ENCODE measurements around the gene MYLK4.

MYLK4 gene

GRCh38 chr6:2750832-2751231 is at the start of gene MYLK4:
MYLK4 (minus strand) TSS chr6:2750922; CDS start chr6:2749294, 1,628 bp downstream.
- no peak for DNase-seq

- DNase-seq: no peak
Observed at GRCh38 chr6:2799936-2800527, 49.3 kb upstream of the MYLK4 start.

GRCh38 chr6:2798586-2799134 is 47.9 kb upstream of the MYLK4 start:
- DNase-seq: no peak

GRCh38 chr6:2797564-2798031 is 46.9 kb upstream of the MYLK4 start:
- no peak for DNase-seq

GRCh38 chr6:2796861-2797260 is 46.1 kb upstream of the MYLK4 start:
- no peak for DNase-seq

GRCh38 chr6:2795956-2796355 is 45.2 kb upstream of the MYLK4 start:
- peak in 1 of 2 donors; percentile 40 for DNase-seq

- no peak for DNase-seq
Observed at GRCh38 chr6:2795162-2795561, 44.4 kb upstream of the MYLK4 start.

GRCh38 chr6:2794171-2794730 is 43.5 kb upstream of the MYLK4 start:
- DNase-seq: no peak

GRCh38 chr6:2793534-2794151 is 42.9 kb upstream of the MYLK4 start:
- DNase-seq: peak; percentile 32 to 59

GRCh38 chr6:2792330-2793110 is 41.8 kb upstream of the MYLK4 start:
- peak in 1 of 2 donors; percentile 31 for DNase-seq

GRCh38 chr6:2791450-2791974 is 40.8 kb upstream of the MYLK4 start:
- peak in 1 of 2 donors; percentile 30 for DNase-seq

GRCh38 chr6:2790588-2791449 is 40.1 kb upstream of the MYLK4 start:
- DNase-seq: peak; percentile 69 to 73

- no peak for DNase-seq
Observed at GRCh38 chr6:2786269-2786668, 35.5 kb upstream of the MYLK4 start.

GRCh38 chr6:2784930-2785329 is 34.2 kb upstream of the MYLK4 start:
- DNase-seq: no peak

GRCh38 chr6:2784061-2784460 is 33.3 kb upstream of the MYLK4 start:
- DNase-seq: no peak

GRCh38 chr6:2783188-2783963 is 32.7 kb upstream of the MYLK4 start:
- no peak for DNase-seq

- no peak for DNase-seq
Observed at GRCh38 chr6:2782825-2783187, 32.1 kb upstream of the MYLK4 start.

GRCh38 chr6:2782356-2782708 is 31.6 kb upstream of the MYLK4 start:
- DNase-seq: no peak

- no peak for DNase-seq
Observed at GRCh38 chr6:2781685-2782355, 31.1 kb upstream of the MYLK4 start.

GRCh38 chr6:2780102-2780737 is 29.5 kb upstream of the MYLK4 start:
- DNase-seq: no peak

Measured in CD4-positive, alpha-beta T cell treated with Interferon alpha-2 for 1 hour (primary cell).